ENCODE measurements around the gene NRBF2.

The NRBF2 gene

DNA sequence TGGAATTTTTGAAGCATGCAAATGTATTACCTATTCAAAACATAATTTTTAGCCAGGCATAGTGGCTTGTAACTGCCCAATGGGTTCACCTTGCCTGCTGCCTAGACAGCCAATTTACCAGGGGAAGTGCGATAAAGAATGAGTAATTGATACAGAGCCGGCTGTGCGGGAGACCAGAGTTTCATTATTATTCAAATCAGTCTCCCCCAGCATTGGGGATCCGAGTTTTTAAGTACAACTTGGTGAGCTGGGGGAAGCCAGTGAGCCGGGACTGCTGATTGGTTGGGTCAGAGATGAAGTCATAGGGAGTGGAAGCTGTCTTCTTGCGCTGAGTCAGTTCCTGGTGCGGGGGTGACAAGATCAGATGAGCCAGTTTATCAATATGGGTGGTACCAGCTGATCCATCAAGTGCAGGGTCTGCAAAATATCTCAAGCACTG, 29.1 kb upstream of the NRBF2 start:
- Histone ChIP-seq H3K27me3 (ENCODE audit: insufficient read depth, low read length) (peaks cover 5% of the 10 kb centered on the region; the same call in 1 of the 2 replicates), H3K9me3 (ENCODE audit: low read length) (no peaks in the 10 kb centered on the region), H3K27ac (ENCODE audit: low read depth, low read length, poor library complexity, severe bottlenecking) (no peak overlapping the region), H2AFZ (ENCODE audit: low read length) (no peak overlapping the region), H3F3A (ENCODE audit: insufficient read depth, low read length) (no peaks in the 10 kb centered on the region), H3K79me2 (ENCODE audit: insufficient read depth, low read length) (no peaks in the 10 kb centered on the region), H3K4me2 (ENCODE audit: low read length) (no peak overlapping the region), H3K4me1 (ENCODE audit: insufficient read depth, low read length, severe bottlenecking) (no peaks in the 10 kb centered on the region), H4K20me1 (ENCODE audit: insufficient read depth, low read length) (no peaks in the 10 kb centered on the region), H3K36me3 (ENCODE audit: insufficient read depth, low read length) (no peaks in the 10 kb centered on the region), H3K4me3 (ENCODE audit: low read depth, low read length, poor library complexity, severe bottlenecking) (no peak overlapping the region), H3K9me2 (ENCODE audit: low read depth, low read length) (no peaks in the 10 kb centered on the region), H3K9ac (ENCODE audit: low read length) (no peak overlapping the region)
- TF ChIP-seq EZH2 (IDR thresholded peaks at IDR 0.05; ENCODE audit: borderline replicate concordance, low read length) = no peak
- TF ChIP-seq CTCF (IDR thresholded peaks at IDR 0.05; ENCODE audit: low read length) = no peak

DNA sequence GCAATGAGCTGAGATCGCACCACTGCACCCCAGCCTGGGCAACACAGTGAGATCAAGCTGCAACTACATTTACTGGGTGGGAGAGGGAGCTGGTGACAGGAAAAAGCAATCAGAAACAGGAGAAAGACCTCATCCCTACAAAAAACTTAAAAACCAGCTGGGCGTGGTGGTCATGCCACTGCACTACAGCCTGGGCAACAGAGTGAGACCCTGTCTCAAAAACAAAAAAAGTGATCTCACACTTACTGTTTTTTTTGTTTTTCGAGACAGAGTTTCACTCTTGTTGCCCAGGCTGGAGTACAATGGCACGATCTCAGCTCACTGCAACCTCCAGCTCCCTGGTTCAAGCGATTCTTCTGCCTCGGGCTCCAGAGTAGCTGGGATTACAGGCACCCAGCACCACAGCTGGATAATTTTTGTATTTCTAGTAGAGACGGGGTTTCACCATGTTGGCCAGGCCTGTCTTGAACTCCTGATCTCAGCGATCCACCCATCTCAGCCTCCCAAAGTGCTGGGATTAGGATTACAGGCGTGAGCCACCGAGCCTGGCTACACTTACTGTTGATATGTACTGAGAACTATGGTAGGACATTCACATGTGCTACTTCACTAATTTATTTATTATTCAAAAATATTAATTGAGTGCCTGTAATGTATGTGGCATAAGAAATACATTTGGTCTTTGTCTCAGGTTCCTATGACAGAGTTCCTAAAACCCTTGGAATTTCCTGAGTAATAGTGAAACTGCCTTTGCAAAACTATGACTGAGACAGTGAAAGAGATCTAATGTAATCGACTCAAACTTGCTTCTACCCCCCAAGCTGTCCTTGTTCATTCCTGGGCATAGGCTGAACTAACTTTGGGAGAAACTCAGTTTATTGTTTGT, 27.7 kb upstream of the NRBF2 start:
- Histone ChIP-seq H3K9ac (ENCODE audit: low read length) (no peak overlapping the region), H3K4me2 (ENCODE audit: low read length) (no peak overlapping the region), H2AFZ (ENCODE audit: low read length) (no peak overlapping the region), H3K4me3 (ENCODE audit: low read depth, low read length, poor library complexity, severe bottlenecking) (no peak overlapping the region), H3K27me3 (ENCODE audit: insufficient read depth, low read length) (peaks cover 5% of the 10 kb centered on the region; the same call in 1 of the 2 replicates), H3K4me1 (ENCODE audit: insufficient read depth, low read length, severe bottlenecking) (no peaks in the 10 kb centered on the region), H3K79me2 (ENCODE audit: insufficient read depth, low read length) (no peaks in the 10 kb centered on the region), H3K27ac (ENCODE audit: low read depth, low read length, poor library complexity, severe bottlenecking) (no peak overlapping the region), H3K9me2 (ENCODE audit: low read depth, low read length) (no peaks in the 10 kb centered on the region), H3K36me3 (ENCODE audit: insufficient read depth, low read length) (no peaks in the 10 kb centered on the region), H3K9me3 (ENCODE audit: low read length) (no peaks in the 10 kb centered on the region), H3F3A (ENCODE audit: insufficient read depth, low read length) (no peaks in the 10 kb centered on the region), H4K20me1 (ENCODE audit: insufficient read depth, low read length) (no peaks in the 10 kb centered on the region)
- no peak for TF ChIP-seq EZH2 (IDR thresholded peaks at IDR 0.05; ENCODE audit: borderline replicate concordance, low read length)
- no peak for TF ChIP-seq CTCF (IDR thresholded peaks at IDR 0.05; ENCODE audit: low read length)

- Histone ChIP-seq H3K9ac (ENCODE audit: low read length) (no peak overlapping the region), H3K4me3 (ENCODE audit: low read depth, low read length, poor library complexity, severe bottlenecking) (no peak overlapping the region), H3K9me3 (ENCODE audit: low read length) (no peaks in the 10 kb centered on the region), H3K4me2 (ENCODE audit: low read length) (no peak overlapping the region), H4K20me1 (ENCODE audit: insufficient read depth, low read length) (no peaks in the 10 kb centered on the region), H3K9me2 (ENCODE audit: low read depth, low read length) (no peaks in the 10 kb centered on the region), H3K27ac (ENCODE audit: low read depth, low read length, poor library complexity, severe bottlenecking) (no peak overlapping the region), H2AFZ (ENCODE audit: low read length) (no peak overlapping the region), H3K79me2 (ENCODE audit: insufficient read depth, low read length) (no peaks in the 10 kb centered on the region), H3F3A (ENCODE audit: insufficient read depth, low read length) (no peaks in the 10 kb centered on the region), H3K4me1 (ENCODE audit: insufficient read depth, low read length, severe bottlenecking) (no peaks in the 10 kb centered on the region), H3K36me3 (ENCODE audit: insufficient read depth, low read length) (no peaks in the 10 kb centered on the region), H3K27me3 (ENCODE audit: insufficient read depth, low read length) (peaks cover 5% of the 10 kb centered on the region; the same call in 1 of the 2 replicates)
- TF ChIP-seq EZH2 (IDR thresholded peaks at IDR 0.05; ENCODE audit: borderline replicate concordance, low read length) = no peak
- no peak for TF ChIP-seq CTCF (IDR thresholded peaks at IDR 0.05; ENCODE audit: low read length)
These were observed 26.9 kb upstream of the NRBF2 start for GRCh38 chr10:63106111-63106755.
